H1 (cell line): ENCODE results near the gene ZIM2. TPM values are rescaled to one million over a fixed set of nuclear protein-coding genes. Genes with fewer than 3 reads are reported as not detected.

ENCODE experiments used
- CBX5 ChIP-seq: fragments of 300-800, 300-1000 bp; sonication (generic); IDR thresholded peaks from 2 replicates; pipeline ENCODE4 v1.7.1; 2016; ENCODE audit warnings: antibody characterized with exemption, low read length, low read depth
- TAF7 ChIP-seq: optimal IDR thresholded peaks from 2 replicates; pipeline ENCODE3; 2011; ENCODE audit warnings: low read depth, mild to moderate bottlenecking, inconsistent platforms, low read length, moderate library complexity, borderline replicate concordance
- polyA plus RNA-seq, 7 experiments: library from polyadenylated mRNA; depleted of rRNA in 3 of 7; stranded (reverse) in 5 of 7; unstranded in 2 of 7; fragments of >200 nt in 5 of 7; fragments of 200-250 nt in 2 of 7; gene quantifications; 1 replicate in 5 of 7; 2 replicates in 1 of 7; 4 replicates in 1 of 7; pipeline versions ENCODE4 v1.2.1 to v1.2.3, GENCODE V29; 2011 to 2013; ENCODE audit warnings: missing spikeins in 2 of 7, mixed read lengths in 2 of 7
- total RNA-seq: library from RNA; stranded (reverse); fragmentation: NEBNext Ultra II Directional; extraction: Animal tissue kit (Norgen Biotek cat#: 25700); gene quantifications from 2 replicates; pipeline ENCODE4 v1.2.1, GENCODE V29; 2021
- TF ChIP-seq, protein P1 (sequence below): fragments of 300-600 bp; sonication (generic); IDR thresholded peaks from 2 replicates; pipeline ENCODE4 v1.7.1; 2012; ENCODE audit warnings: low read length, moderate library complexity, mild to moderate bottlenecking, inconsistent platforms; ENCODE audit not compliant: insufficient replicate concordance

Gene ZIM2
- total and polyA plus RNA-seq, 2 of the 8 experiments (the other 6 are each of a cell fraction or from before 2014, with no cell fraction given): not detected

DNA sequence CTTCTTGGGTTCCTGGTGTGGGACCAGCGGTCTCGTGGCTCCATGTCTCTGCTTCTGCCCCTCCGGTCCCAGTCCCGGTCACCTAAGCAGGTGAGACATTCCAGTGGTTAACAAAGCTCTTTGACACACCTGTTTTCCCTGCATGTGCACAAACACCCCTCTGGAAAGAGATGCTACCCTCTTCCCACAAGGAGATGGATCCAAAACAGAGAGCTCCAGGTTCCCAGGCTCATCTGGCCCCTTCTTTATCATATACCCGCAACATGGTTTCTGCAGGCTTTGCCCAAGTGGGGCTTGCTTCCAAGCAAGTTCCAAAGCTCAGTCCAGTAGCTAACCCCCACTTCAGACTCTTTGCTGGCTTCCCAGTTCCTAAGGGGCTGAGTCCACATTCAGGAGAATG, 17.8 kb downstream of the ZIM2 start (continued):
- TF ChIP-seq, protein P1, sequence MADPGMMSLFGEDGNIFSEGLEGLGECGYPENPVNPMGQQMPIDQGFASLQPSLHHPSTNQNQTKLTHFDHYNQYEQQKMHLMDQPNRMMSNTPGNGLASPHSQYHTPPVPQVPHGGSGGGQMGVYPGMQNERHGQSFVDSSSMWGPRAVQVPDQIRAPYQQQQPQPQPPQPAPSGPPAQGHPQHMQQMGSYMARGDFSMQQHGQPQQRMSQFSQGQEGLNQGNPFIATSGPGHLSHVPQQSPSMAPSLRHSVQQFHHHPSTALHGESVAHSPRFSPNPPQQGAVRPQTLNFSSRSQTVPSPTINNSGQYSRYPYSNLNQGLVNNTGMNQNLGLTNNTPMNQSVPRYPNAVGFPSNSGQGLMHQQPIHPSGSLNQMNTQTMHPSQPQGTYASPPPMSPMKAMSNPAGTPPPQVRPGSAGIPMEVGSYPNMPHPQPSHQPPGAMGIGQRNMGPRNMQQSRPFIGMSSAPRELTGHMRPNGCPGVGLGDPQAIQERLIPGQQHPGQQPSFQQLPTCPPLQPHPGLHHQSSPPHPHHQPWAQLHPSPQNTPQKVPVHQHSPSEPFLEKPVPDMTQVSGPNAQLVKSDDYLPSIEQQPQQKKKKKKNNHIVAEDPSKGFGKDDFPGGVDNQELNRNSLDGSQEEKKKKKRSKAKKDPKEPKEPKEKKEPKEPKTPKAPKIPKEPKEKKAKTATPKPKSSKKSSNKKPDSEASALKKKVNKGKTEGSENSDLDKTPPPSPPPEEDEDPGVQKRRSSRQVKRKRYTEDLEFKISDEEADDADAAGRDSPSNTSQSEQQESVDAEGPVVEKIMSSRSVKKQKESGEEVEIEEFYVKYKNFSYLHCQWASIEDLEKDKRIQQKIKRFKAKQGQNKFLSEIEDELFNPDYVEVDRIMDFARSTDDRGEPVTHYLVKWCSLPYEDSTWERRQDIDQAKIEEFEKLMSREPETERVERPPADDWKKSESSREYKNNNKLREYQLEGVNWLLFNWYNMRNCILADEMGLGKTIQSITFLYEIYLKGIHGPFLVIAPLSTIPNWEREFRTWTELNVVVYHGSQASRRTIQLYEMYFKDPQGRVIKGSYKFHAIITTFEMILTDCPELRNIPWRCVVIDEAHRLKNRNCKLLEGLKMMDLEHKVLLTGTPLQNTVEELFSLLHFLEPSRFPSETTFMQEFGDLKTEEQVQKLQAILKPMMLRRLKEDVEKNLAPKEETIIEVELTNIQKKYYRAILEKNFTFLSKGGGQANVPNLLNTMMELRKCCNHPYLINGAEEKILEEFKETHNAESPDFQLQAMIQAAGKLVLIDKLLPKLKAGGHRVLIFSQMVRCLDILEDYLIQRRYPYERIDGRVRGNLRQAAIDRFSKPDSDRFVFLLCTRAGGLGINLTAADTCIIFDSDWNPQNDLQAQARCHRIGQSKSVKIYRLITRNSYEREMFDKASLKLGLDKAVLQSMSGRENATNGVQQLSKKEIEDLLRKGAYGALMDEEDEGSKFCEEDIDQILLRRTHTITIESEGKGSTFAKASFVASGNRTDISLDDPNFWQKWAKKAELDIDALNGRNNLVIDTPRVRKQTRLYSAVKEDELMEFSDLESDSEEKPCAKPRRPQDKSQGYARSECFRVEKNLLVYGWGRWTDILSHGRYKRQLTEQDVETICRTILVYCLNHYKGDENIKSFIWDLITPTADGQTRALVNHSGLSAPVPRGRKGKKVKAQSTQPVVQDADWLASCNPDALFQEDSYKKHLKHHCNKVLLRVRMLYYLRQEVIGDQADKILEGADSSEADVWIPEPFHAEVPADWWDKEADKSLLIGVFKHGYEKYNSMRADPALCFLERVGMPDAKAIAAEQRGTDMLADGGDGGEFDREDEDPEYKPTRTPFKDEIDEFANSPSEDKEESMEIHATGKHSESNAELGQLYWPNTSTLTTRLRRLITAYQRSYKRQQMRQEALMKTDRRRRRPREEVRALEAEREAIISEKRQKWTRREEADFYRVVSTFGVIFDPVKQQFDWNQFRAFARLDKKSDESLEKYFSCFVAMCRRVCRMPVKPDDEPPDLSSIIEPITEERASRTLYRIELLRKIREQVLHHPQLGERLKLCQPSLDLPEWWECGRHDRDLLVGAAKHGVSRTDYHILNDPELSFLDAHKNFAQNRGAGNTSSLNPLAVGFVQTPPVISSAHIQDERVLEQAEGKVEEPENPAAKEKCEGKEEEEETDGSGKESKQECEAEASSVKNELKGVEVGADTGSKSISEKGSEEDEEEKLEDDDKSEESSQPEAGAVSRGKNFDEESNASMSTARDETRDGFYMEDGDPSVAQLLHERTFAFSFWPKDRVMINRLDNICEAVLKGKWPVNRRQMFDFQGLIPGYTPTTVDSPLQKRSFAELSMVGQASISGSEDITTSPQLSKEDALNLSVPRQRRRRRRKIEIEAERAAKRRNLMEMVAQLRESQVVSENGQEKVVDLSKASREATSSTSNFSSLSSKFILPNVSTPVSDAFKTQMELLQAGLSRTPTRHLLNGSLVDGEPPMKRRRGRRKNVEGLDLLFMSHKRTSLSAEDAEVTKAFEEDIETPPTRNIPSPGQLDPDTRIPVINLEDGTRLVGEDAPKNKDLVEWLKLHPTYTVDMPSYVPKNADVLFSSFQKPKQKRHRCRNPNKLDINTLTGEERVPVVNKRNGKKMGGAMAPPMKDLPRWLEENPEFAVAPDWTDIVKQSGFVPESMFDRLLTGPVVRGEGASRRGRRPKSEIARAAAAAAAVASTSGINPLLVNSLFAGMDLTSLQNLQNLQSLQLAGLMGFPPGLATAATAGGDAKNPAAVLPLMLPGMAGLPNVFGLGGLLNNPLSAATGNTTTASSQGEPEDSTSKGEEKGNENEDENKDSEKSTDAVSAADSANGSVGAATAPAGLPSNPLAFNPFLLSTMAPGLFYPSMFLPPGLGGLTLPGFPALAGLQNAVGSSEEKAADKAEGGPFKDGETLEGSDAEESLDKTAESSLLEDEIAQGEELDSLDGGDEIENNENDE: no peak
- no peak for TF ChIP-seq CBX5
- no peak for TF ChIP-seq TAF7
- TF ChIP-seq, all 59 proteins: peak for 0
